Measurements from ENCODE around the gene YJU2.
"Not testable (repeated sequence)": the region's sequence is repeated elsewhere in the genome, so short reads cannot be mapped to it uniquely, and the experiment has no call there.

DNA sequence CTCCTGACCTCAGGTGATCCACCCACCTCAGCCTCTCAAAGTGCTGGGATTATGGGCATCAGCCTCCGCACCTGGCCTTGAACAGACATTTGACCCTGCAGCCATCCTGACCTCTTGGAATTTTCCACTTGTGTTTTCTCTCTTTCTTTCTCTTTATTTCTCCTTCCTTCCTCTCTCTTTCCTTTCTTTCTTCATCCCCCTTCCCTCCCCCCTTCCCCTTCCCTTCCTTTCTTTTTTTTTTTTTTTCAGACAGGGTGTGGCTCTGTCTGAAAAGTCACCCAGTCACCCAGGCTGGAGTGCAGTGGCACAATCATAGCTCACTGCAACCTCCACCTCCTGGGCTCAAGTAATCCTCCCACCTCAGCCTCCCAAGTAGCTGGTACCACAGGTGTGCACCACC, 28.4 kb upstream of the YJU2 start:
- TF ChIP-seq EP300 (IDR thresholded peaks at IDR 0.05); POLR2AphosphoS2 (conservative IDR thresholded peaks at IDR 0.05; ENCODE audit: low read length); SMC3 (IDR thresholded peaks at IDR 0.05); POLR2A (IDR thresholded peaks at IDR 0.05; ENCODE audit: low read length); RAD21 (conservative IDR thresholded peaks at IDR 0.05 in 1 of 2, IDR thresholded peaks at IDR 0.05 in 1 of 2); JUN (IDR thresholded peaks at IDR 0.05); RNF2 (IDR thresholded peaks at IDR 0.05; ENCODE audit: borderline replicate concordance, low read depth): not testable (repeated sequence)
- TF ChIP-seq, protein P1, sequence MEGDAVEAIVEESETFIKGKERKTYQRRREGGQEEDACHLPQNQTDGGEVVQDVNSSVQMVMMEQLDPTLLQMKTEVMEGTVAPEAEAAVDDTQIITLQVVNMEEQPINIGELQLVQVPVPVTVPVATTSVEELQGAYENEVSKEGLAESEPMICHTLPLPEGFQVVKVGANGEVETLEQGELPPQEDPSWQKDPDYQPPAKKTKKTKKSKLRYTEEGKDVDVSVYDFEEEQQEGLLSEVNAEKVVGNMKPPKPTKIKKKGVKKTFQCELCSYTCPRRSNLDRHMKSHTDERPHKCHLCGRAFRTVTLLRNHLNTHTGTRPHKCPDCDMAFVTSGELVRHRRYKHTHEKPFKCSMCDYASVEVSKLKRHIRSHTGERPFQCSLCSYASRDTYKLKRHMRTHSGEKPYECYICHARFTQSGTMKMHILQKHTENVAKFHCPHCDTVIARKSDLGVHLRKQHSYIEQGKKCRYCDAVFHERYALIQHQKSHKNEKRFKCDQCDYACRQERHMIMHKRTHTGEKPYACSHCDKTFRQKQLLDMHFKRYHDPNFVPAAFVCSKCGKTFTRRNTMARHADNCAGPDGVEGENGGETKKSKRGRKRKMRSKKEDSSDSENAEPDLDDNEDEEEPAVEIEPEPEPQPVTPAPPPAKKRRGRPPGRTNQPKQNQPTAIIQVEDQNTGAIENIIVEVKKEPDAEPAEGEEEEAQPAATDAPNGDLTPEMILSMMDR (IDR thresholded peaks at IDR 0.05) = not testable (repeated sequence)
